Gastrocnemius medialis (tissue), 4 donors: ENCODE data around the gene PADI4.

ENCODE experiments used
- POLR2A ChIP-seq, 2 donors: fragments of 450-650 bp; IDR thresholded peaks; one replicate each; pipeline ENCODE4 v1.6.1; 2017; ENCODE audit warnings: antibody characterized with exemption in 2 of 2, mild to moderate bottlenecking in 2 of 2, moderate library complexity in 2 of 2
- TF ChIP-seq, protein P1 (sequence below), 5 experiments: fragments of 450-650 bp in 3 of 5; fragments of 200-600 bp in 2 of 5; sonication (generic) in 2 of 5; IDR thresholded peaks in 4 of 5; conservative IDR thresholded peaks in 1 of 5; 1 replicate in 4 of 5; 2 replicates in 1 of 5; pipeline ENCODE4 v1.5.1; 2016 to 2019; ENCODE audit warnings: antibody characterized with exemption in 5 of 5, mild to moderate bottlenecking in 3 of 5, moderate library complexity in 3 of 5

DNA sequence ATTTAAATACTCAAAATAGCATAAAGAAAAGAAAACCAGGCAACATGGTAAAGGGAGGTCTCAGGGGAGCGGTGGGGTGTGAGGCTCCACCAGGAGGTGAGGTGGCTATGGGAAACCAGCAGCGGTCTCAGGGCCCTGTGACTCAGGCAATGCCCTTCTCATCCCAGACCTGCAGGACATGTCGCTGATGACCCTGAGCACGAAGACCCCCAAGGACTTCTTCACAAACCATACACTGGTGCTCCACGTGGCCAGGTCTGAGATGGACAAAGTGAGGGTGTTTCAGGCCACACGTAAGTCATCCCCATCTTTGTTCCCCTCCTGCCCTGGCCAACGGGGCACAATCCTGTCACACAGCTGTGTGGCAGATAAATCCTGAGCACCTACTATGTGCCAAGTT lies 31.5 kb downstream of the PADI4 start:
- TF ChIP-seq, protein P1, sequence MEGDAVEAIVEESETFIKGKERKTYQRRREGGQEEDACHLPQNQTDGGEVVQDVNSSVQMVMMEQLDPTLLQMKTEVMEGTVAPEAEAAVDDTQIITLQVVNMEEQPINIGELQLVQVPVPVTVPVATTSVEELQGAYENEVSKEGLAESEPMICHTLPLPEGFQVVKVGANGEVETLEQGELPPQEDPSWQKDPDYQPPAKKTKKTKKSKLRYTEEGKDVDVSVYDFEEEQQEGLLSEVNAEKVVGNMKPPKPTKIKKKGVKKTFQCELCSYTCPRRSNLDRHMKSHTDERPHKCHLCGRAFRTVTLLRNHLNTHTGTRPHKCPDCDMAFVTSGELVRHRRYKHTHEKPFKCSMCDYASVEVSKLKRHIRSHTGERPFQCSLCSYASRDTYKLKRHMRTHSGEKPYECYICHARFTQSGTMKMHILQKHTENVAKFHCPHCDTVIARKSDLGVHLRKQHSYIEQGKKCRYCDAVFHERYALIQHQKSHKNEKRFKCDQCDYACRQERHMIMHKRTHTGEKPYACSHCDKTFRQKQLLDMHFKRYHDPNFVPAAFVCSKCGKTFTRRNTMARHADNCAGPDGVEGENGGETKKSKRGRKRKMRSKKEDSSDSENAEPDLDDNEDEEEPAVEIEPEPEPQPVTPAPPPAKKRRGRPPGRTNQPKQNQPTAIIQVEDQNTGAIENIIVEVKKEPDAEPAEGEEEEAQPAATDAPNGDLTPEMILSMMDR (IDR thresholded peaks at IDR 0.05 in 4 of 5, conservative IDR thresholded peaks at IDR 0.05 in 1 of 5): no peak
- no peak for TF ChIP-seq POLR2A (IDR thresholded peaks at IDR 0.05)
